Cardiac fibroblast (primary cell): Measurements from ENCODE around the gene SDK1.

Experiments used
- DNase-seq, 2 donors: peaks; one replicate each; pipeline versions ENCODE4 v3.0.0 to v3.0.0-alpha.2; 2010; ENCODE audit warnings: low read depth in 2 of 2
- H3K4me3 ChIP-seq, 2 donors: replicated peaks in 1 of 2; 1 replicate in 1 of 2; 2 replicates in 1 of 2; pipeline ENCODE4 v1.5.1; 2011; ENCODE audit warnings: low read depth in 2 of 2, low read length in 2 of 2, mild to moderate bottlenecking in 2 of 2, moderate library complexity in 1 of 2
- TF ChIP-seq, protein P1 (sequence below): IDR thresholded peaks from one replicate; pipeline ENCODE4 v1.5.1; 2011; ENCODE audit warnings: low read depth, mild to moderate bottlenecking, low read length, inconsistent platforms

SDK1 gene

DNA sequence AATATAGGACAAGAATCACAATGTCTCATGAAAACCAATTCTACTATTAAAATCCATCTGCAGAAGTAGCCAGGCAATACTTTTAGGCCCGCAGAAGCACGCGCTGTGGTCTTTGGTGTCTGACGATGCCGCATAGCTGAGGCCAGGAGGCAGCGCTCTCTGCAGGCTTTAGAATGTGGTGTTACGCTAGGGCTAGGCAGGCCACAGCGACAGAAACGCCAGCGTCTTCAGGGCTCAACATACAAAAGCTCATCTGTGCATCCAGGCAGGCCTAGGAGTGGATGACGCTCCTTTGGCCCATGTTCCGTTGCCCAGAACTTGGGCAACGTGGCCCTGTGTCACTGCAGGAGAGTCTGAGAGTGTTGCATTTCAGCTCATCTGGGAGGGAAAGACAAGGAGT lies 779.9 kb downstream of the SDK1 start:
- no peak overlapping the region for H3K4me3 ChIP-seq
- TF ChIP-seq, protein P1, sequence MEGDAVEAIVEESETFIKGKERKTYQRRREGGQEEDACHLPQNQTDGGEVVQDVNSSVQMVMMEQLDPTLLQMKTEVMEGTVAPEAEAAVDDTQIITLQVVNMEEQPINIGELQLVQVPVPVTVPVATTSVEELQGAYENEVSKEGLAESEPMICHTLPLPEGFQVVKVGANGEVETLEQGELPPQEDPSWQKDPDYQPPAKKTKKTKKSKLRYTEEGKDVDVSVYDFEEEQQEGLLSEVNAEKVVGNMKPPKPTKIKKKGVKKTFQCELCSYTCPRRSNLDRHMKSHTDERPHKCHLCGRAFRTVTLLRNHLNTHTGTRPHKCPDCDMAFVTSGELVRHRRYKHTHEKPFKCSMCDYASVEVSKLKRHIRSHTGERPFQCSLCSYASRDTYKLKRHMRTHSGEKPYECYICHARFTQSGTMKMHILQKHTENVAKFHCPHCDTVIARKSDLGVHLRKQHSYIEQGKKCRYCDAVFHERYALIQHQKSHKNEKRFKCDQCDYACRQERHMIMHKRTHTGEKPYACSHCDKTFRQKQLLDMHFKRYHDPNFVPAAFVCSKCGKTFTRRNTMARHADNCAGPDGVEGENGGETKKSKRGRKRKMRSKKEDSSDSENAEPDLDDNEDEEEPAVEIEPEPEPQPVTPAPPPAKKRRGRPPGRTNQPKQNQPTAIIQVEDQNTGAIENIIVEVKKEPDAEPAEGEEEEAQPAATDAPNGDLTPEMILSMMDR: no peak
- no peak for DNase-seq

DNA sequence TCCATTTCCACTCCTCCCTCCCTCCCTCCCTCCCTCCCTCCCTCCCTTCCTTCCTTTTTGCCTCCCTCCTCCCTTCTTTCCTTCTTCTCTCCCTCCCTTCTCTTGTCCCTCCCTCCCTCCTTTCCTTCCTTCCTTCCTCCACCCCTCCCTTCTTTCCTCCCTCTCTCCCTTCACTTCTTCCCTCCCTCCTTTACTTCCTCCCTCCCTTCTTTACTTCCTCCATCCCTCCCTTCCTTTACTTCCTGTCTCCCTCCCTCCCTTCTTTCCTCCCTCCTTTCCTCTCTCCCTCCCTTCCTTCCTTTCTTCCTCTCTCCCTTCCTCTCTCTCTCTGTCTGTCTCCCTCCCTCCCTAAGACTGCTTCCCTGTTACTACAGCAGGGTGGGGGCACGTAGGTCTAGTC lies 782.5 kb downstream of the SDK1 start:
- H3K4me3 ChIP-seq: no peak overlapping the region
- DNase-seq: no peak
- TF ChIP-seq, protein P1: no peak

DNA sequence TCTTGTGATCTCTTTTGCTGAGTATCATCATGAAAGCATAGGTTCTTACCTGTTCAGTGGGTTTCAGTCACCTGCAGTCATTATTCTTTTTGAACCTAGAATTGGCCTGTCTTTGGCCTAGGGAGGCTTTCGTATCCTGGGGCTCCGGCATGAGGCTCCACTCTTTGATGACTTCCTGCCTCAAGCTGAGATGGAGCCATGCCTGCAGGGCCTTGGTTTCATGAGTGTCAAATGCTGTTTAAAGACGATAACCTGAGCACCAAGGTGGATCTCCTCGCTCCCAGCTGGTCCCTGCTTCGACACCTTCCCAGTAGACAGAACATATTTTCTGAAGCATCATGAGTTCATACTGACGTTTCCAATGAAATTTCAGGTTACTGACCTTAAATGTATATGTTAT lies 783.2 kb downstream of the SDK1 start:
- H3K4me3 ChIP-seq: no peak overlapping the region
- TF ChIP-seq, protein P1: no peak
- DNase-seq: no peak

DNA sequence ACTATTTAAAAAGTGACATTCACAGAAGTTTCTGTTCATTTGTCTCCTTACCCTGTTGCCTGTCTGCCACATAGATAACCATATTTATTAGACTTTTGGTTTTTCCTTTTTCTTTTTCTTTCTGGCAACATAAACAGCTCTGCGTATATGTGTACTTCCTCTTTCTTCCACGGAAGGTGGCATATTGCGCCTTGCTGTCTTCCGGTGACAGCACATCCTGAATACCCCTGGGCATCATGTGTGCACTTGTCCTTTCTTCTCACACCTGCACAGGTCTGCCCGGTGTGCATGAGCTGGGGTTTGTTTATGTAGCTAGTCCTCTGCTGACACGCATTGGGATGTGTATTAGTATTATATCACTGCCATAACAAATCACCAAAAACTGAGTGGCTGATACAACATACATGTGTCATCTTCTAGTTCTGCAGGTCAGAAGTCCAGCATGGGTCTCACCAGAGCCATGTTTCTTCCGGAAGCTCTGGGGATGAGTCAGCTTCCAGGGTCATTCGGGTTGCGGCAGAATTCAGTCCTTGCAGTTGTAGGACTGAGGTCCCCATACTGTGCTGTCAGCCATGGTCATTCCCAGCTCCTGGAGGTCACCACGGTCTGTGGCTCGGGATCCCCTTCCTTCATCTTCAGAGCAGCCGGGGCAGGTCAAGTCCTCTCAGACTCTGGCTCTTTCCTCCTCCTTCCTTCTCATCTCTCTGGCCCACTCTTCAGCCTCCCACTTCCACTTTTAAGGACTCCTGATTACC lies 785.1 kb downstream of the SDK1 start:
- TF ChIP-seq, protein P1: no peak
- no peak overlapping the region for H3K4me3 ChIP-seq
- DNase-seq: no peak

DNA sequence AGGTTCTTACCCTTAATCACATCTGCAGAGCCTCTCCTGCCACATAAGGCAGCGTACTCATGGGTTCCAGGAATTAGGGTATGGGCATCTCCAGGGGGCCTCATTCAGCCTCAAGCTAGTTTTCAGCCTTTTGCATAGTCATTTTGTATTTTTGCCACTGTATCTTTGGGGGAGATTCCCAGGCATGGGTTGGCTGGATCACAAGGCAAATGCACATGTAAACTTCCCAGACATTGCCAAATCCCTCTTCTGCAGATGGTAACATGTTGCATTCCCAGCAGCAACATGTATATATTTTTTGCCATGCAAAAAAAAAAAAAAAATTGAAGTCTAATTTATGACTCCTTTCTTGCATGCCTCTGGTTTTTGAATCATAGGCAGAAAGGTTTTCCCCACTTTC lies 785.7 kb downstream of the SDK1 start:
- TF ChIP-seq, protein P1: no peak
- no peak for DNase-seq
- H3K4me3 ChIP-seq: no peak overlapping the region

DNA sequence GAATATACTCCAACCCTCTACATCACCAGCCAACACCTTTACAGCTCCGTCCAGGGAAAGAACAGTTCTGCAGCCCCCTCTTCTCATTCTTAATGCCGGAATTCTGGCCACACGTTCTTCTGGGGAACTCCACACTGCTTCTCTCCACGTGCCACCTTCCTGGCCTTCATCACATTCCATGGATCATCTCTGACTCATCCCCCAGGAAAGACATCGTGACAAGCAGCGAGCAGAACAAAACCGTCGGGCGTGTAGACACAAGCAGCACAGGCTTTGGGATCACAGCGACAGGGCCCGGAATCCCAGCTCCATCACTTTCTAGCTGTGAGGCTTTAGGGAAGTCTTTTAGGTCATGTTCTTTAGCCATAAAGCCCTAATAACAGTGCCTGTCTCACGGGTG lies 790.7 kb downstream of the SDK1 start:
- no peak for DNase-seq
- H3K4me3 ChIP-seq: no peak overlapping the region
- TF ChIP-seq, protein P1: no peak

DNA sequence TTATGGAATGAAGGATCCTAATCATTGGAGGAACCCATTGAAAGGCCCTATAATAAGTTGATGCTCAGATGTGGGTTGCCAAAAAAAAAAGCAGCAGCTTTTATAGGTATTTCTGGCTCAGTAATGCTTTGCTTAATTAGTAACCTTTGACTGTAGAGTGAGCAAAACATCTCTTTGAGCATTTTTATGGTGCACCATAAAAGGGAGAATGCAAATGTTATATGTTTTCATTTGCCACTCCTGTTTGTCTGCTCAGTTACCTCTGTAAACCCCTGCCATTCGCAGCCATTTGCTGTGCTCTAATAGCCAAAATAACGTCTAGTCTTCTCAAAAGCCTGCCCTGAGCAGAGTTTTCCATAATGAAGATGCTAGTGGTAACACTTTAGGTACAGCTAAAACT lies 792.0 kb downstream of the SDK1 start:
- TF ChIP-seq, protein P1: no peak
- no peak for DNase-seq
- no peak overlapping the region for H3K4me3 ChIP-seq
